MM.1S (cell line): ENCODE measurements around the gene LCE3A.

Experiments used
- DNase-seq: peaks from one replicate; pipeline ENCODE4 v3.0.0-alpha.2; 2015
- H2AFZ ChIP-seq: fragments of 300-600 bp; sonication (generic); 2 replicates; pipeline ENCODE4 v1.6.0; 2016; ENCODE audit warnings: antibody characterized with exemption, low read length
- H3F3A ChIP-seq: fragments of 300-600 bp; sonication (generic); 2 replicates; pipeline ENCODE4 v1.6.1; 2016; ENCODE audit warnings: mild to moderate bottlenecking, antibody characterized with exemption, low read length, moderate library complexity, mixed read lengths; ENCODE audit not compliant: insufficient read depth
- H3K27ac ChIP-seq: fragments of 300-600 bp; sonication (generic); 2 replicates; pipeline ENCODE4 v1.5.1; 2016; ENCODE audit warnings: mild to moderate bottlenecking, low read length
- H3K27me3 ChIP-seq: fragments of 300-600 bp; sonication (generic); replicated peaks from 2 replicates; pipeline ENCODE4 v1.6.0; 2016; ENCODE audit warnings: low read length; ENCODE audit not compliant: insufficient read depth
- H3K36me3 ChIP-seq: fragments of 300-600 bp; sonication (generic); replicated peaks from 2 replicates; pipeline ENCODE4 v1.6.1; 2016; ENCODE audit warnings: mild to moderate bottlenecking, low read length, mixed read lengths; ENCODE audit not compliant: insufficient read depth
- H3K4me1 ChIP-seq: fragments of 300-600 bp; sonication (generic); 2 replicates; pipeline ENCODE4 v1.6.1; 2016; ENCODE audit warnings: low read length, mixed read lengths
- H3K4me2 ChIP-seq: fragments of 300-600 bp; sonication (generic); 2 replicates; pipeline ENCODE4 v1.6.0; 2016; ENCODE audit warnings: low read depth, low read length
- H3K4me3 ChIP-seq: fragments of 300-600 bp; sonication (generic); 2 replicates; pipeline ENCODE4 v1.5.1; 2016; ENCODE audit warnings: low read length, mixed read lengths
- H3K79me2 ChIP-seq: fragments of 300-600 bp; sonication (generic); 2 replicates; pipeline ENCODE4 v1.6.1; 2016; ENCODE audit warnings: mixed run types, low read length, mixed read lengths
- H3K9ac ChIP-seq: fragments of 300-600 bp; sonication (generic); 2 replicates; pipeline ENCODE4 v1.6.1; 2016; ENCODE audit warnings: low read length, mixed read lengths
- H3K9me2 ChIP-seq: fragments of 300-600 bp; sonication (generic); replicated peaks from 2 replicates; pipeline ENCODE4 v1.6.1; 2016; ENCODE audit warnings: mild to moderate bottlenecking, low read length, mixed read lengths; ENCODE audit not compliant: insufficient read depth
- H3K9me3 ChIP-seq: fragments of 300-600 bp; sonication (generic); replicated peaks from 2 replicates; pipeline ENCODE4 v1.6.1; 2016; ENCODE audit warnings: mild to moderate bottlenecking, low read length, mixed read lengths; ENCODE audit not compliant: insufficient read depth
- H4K20me1 ChIP-seq: fragments of 300-600 bp; sonication (generic); 2 replicates; pipeline ENCODE4 v1.6.1; 2016; ENCODE audit warnings: mild to moderate bottlenecking, low read length, moderate library complexity, mixed read lengths; ENCODE audit not compliant: insufficient read depth
- EZH2 ChIP-seq: fragments of 300-600 bp; sonication (generic); optimal IDR thresholded peaks from 2 replicates; pipeline ENCODE3; 2017; ENCODE audit warnings: low read depth, mild to moderate bottlenecking, antibody characterized with exemption, low read length, mixed read lengths
- EZH2phosphoT487 ChIP-seq: fragments of 300-600 bp; sonication (generic); IDR thresholded peaks from 2 replicates; pipeline ENCODE4 v1.6.1; 2018; ENCODE audit warnings: antibody characterized with exemption, low read length
- TF ChIP-seq, protein P1 (sequence below): fragments of 300-600 bp; sonication (generic); IDR thresholded peaks from 2 replicates; pipeline ENCODE4 v1.5.1; 2016; ENCODE audit warnings: antibody characterized with exemption, low read length, mixed read lengths

Gene LCE3A

GRCh38 chr1:152654110-152654509, 31.2 kb upstream of the LCE3A start:
- no peaks in the 10 kb centered on the region for H3K27me3 ChIP-seq
- TF ChIP-seq, protein P1, sequence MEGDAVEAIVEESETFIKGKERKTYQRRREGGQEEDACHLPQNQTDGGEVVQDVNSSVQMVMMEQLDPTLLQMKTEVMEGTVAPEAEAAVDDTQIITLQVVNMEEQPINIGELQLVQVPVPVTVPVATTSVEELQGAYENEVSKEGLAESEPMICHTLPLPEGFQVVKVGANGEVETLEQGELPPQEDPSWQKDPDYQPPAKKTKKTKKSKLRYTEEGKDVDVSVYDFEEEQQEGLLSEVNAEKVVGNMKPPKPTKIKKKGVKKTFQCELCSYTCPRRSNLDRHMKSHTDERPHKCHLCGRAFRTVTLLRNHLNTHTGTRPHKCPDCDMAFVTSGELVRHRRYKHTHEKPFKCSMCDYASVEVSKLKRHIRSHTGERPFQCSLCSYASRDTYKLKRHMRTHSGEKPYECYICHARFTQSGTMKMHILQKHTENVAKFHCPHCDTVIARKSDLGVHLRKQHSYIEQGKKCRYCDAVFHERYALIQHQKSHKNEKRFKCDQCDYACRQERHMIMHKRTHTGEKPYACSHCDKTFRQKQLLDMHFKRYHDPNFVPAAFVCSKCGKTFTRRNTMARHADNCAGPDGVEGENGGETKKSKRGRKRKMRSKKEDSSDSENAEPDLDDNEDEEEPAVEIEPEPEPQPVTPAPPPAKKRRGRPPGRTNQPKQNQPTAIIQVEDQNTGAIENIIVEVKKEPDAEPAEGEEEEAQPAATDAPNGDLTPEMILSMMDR: peak; percentile 95
- no peak for TF ChIP-seq EZH2phosphoT487
- no peak overlapping the region for H3K4me3 ChIP-seq
- no peaks in the 10 kb centered on the region for H3K36me3 ChIP-seq
- H3K4me1 ChIP-seq: no peaks in the 10 kb centered on the region
- H2AFZ ChIP-seq: peak overlapping the region; percentile 41
- H3F3A ChIP-seq: no peaks in the 10 kb centered on the region
- H3K9me3 ChIP-seq: no peaks in the 10 kb centered on the region
- H3K4me2 ChIP-seq: peak overlapping the region; percentile 27; the same call in 1 of the 2 replicates
- no peaks in the 10 kb centered on the region for H4K20me1 ChIP-seq
- no peak overlapping the region for H3K9ac ChIP-seq
- peak; percentile 81 for DNase-seq
- no peaks in the 10 kb centered on the region for H3K9me2 ChIP-seq
- no peaks in the 10 kb centered on the region for H3K79me2 ChIP-seq
- no peak overlapping the region for H3K27ac ChIP-seq

- TF ChIP-seq EZH2phosphoT487 (no peak), EZH2 (no peak)
- TF ChIP-seq, protein P1: no peak
- H3K79me2 ChIP-seq: no peaks in the 10 kb centered on the region
- no peaks in the 10 kb centered on the region for H3K9me3 ChIP-seq
- no peaks in the 10 kb centered on the region for H3K27me3 ChIP-seq
- no peak overlapping the region for H3K9ac ChIP-seq
- H3F3A ChIP-seq: no peaks in the 10 kb centered on the region
- H3K27ac ChIP-seq: no peak overlapping the region
- H3K36me3 ChIP-seq: no peaks in the 10 kb centered on the region
- H3K4me3 ChIP-seq: no peak overlapping the region
- no peak for DNase-seq
- no peaks in the 10 kb centered on the region for H3K9me2 ChIP-seq
- H3K4me2 ChIP-seq: no peak overlapping the region
- no peaks in the 10 kb centered on the region for H4K20me1 ChIP-seq
- H3K4me1 ChIP-seq: no peaks in the 10 kb centered on the region
- no peak overlapping the region for H2AFZ ChIP-seq
Observed at GRCh38 chr1:152646656-152647055, 23.8 kb upstream of the LCE3A start.

DNA sequence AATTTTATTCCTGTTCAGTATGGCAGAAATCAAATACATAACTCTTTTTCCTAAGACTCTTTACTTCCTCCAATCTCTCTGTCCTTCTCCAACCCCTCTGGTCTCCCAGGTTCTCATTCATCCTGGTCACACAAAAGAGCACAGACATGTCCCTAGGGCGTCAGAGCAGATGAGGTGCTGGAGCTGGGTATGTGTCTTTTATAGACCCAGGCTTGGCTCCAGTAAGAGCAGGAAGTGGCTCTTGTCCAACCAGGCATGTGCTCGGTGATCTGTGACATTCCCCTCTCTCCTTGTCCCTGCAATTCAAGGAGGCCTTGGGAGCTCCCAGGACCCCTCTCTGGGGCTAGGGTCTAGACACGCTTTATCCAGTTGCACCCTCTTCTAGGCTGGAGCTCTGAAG, 22.2 kb upstream of the LCE3A start:
- Histone ChIP-seq H3K36me3 (no peaks in the 10 kb centered on the region), H3K27me3 (no peaks in the 10 kb centered on the region), H3K27ac (no peak overlapping the region), H3K79me2 (no peaks in the 10 kb centered on the region), H3K4me2 (no peak overlapping the region), H3K9me2 (no peaks in the 10 kb centered on the region), H3K4me1 (no peaks in the 10 kb centered on the region), H3F3A (no peaks in the 10 kb centered on the region), H3K9ac (no peak overlapping the region), H2AFZ (no peak overlapping the region), H3K4me3 (no peak overlapping the region), H3K9me3 (no peaks in the 10 kb centered on the region), H4K20me1 (no peaks in the 10 kb centered on the region)
- DNase-seq: no peak
- TF ChIP-seq, protein P1: no peak
- TF ChIP-seq EZH2: no peak
- TF ChIP-seq EZH2phosphoT487: no peak
